ENCODE data around the gene CRYZL1.
"Not testable (repeated sequence)": the region's sequence is repeated elsewhere in the genome, so short reads cannot be mapped to it uniquely, and the experiment has no call there.

The CRYZL1 gene

DNA sequence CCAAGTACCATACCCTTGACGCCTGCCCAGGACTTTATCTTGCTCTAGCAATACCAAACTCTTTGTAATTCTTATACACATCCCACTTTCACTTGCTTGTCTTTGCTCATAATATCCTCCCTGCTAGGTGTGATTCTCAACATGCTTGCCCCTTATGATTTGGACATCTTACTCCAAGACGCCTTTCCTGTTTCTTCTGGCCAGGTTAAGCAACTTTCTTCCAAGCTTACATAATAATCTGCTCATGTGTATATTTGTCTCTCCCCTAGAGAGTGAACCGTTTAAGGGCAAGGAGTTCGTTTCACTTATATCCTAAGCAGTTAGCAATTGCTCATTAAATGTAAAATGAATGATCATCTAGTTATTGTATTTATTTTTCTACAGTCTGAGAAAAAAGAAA is 21.8 kb downstream of the CRYZL1 start:
- DNase-seq = no peak

DNA sequence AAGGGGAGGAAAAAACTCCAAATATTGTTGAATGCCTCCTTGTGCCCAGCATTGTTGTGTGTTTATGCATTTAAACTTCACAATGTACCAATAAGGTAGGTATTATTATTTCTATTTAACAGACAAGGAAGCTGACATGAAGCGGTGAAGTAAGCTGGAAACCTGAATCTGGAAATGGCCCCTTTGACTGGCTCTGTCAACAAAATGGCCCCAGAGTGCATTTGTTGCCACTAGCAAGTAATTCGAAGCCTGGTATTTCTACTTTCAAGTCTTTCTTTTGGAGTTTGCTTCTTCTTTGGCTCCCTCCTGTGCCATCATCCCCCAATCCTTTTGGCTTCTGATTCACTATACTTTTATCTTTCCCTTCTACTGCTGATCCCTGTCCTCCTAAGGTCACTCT is 23.1 kb downstream of the CRYZL1 start:
- DNase-seq = no peak

DNA sequence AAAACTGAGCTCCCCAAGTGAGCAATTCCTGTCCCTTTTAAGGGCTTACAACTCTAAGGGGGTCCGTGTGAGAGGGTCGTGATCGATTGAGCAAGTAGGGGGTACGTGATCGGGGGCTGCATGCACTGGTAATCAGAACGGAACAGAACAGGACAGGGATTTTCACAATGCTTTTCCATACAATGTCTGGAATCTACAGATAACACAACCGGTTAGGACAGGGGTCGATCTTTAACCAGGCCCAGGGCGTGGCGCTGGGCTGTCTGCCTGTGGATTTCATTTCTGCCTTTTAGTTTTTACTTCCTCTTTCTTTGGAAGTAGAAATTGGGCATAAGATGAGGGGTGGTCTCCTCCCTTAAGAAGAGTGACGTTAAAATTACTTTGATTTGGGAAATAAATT is 24.0 kb downstream of the CRYZL1 start:
- DNase-seq = not testable (repeated sequence)

DNA sequence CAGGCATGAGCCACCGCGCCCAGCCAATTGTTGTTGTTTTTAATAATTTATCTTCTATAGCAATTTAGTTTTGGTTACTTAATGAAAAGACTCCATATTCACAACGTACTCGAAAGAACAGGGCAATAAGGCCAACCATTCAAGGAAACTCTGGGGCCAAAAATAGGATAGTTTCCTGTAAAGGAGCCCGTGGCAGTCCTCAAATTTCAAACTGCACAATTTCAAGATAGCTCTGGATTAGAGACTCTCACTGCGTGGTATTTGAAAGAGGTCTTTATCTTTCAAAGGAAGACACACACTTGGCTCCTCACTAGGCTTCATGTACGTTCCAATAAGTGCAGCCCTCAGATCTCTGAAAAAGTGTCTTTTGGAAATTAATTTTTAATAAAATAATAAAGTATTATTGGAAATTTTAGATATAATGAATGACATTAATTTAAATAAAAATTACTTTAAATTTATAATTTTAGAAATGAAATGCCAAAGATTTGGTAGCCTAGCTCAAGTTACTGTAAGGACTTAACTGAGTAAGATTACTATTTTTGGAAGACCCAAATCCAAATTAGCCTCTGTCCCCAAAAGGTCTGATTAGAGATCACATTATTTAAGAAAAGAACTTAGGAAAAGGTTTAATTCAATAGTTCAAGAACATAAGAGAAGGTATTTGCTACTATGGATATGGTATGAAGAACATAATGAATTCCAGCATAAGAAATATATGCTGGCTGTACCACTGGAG is 30.4 kb downstream of the CRYZL1 start:
- DNase-seq = no peak

DNA sequence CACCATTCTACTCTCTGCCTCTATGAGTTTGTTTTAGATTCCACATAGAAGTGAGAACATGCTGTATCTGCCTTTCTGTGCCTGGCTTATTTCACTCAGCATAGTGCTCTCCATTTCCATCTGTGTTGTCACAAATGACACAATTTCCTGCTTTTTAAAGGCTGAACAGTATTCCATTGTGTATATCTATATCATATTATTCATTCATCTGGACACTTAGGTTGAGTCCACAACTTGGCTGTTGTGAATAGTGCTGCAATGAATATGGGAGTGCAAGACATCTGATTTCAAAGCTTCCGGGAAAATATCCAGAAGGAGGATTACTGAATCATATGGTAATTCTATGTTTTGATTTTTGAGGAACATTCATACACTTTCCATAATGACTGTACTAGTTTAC is 33.0 kb downstream of the CRYZL1 start:
- DNase-seq = no peak

DNA sequence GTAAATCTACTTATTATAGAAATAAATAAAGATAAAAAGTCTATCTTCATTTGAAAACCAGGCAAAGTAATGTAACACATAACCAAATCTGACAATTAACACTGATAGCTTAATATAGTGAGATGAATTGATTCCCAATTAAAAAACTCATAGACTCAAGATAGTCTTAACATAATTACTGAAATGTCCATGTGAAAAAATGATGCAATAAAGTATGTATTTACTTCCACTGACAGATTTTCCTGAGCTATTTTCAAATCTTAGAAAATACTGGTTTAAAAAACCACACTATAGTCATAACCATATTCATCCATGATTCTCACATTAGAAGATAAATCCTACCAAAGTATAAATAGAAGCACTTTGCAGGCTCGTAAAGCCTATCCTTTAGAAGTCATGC is 43.5 kb downstream of the CRYZL1 start:
- no peak for DNase-seq

DNA sequence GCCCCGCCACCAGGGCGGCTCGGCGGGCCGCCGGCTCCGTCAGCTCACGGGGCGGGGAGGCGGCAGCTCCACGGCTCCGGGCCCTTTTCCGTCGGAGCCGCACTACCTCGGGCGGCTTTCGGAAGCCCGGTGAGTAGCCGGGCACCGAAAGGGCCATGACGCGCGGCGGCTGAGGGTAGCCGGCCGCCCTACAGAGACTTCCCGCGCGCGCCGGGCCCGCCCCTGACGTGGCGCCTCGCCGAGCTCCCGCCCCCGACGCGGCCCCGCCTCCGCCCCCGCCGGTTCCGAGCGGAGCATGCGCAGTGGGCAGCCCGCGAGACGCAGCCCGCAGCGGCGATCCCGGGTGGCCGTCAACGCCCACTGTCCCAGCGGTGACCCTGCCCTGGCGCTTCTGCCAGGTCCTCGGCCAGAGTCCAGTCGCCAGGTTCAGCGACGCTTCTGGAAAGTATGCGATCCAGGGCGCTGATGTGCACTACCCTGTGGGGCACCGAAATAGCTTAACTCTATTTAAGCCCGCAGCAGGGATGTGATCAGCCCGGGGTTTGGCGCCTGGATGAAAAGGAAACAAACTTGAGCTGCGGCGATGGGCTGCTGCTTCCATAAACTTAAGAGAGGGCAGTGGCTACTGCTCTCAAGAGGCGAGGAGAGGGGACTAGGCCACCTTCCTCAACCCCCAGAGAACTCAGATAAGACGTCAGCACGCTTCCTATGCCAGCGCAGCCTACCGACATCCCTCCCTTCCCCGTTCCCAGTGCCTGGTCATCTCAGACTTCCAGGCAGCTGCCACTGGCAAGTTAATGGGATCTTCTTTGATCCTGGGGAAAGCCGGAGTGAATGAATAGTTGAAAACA is 52.8 kb downstream of the CRYZL1 start, which contains the start of gene DONSON:
Gene DONSON (minus strand): TSS at position 200 of the 851 bp plus-strand sequence. CDS start 43 bp downstream, at position 157.
- DNase-seq = peak; percentile 4

DNA sequence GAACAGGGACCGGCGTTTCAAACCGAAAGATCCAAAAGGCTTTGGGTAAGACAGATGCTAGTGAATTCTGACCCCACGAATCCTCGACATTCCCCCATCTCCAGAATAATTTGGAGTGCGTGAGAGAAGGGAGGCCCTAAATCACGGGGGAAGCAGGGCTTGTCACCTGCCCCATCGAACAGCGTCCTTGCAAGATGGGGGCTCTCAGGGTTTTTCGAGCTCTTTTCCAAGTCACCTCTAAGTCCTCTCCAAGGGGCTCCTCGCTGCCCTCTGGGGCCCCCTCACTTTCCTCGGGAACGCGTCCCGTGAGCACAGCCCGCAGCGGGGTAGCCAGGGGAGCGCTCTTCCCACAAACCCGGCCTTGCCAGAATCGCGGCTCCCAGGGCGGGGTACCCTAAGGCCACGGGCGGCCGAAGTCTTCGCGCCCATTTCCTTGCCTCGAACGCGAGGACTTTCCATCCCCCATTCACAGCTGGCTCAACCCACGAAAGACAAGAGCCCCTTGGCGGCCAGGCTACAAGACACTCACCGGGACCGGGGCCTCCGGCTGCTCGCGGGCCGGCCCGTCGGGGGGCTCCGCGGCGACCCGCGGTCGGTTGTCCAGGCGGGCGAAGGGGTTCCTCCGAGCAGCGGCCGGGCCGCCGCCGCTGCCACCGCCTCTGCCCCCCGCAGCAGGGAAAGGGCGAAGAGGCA is 53.6 kb downstream of the CRYZL1 start:
- no peak for DNase-seq

DNA sequence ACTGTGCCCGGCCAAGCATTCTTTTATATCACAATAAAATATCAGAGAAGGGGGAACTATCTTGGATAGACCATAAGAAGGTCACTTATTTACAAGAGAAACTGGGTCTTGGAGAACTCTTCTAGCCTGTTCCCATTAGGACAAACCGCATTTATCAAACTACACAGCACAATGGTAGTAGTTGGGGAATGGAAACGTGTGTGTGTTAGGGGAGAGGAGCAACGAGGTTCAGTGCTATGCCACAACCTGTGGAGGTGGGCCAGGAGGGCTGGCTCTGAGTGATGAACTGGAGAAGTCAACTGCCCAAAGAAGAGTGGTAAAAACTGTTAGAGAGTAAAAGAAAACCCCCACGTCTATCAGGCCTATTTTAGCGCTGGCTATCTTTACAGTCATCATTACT is 54.6 kb downstream of the CRYZL1 start:
- no peak for DNase-seq

DNA sequence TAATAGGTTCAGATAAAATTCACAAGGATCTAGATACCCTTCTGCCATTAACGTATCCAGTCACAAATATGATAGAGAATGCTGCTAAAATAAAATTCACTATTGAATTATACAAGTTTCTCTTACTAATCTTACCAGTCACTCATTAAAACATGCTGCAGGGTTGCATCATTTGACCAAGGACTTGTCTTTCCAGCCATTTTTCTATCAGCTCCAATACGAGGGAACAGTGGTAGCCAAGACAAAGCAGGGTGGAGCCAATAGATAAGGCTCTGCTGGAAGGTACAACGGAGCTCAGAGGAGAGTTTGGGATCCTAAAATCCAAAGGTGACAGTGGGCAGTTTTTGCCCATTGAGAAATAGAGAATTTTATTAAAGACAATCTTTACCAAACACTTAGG is 57.1 kb downstream of the CRYZL1 start:
- DNase-seq = no peak

DNA sequence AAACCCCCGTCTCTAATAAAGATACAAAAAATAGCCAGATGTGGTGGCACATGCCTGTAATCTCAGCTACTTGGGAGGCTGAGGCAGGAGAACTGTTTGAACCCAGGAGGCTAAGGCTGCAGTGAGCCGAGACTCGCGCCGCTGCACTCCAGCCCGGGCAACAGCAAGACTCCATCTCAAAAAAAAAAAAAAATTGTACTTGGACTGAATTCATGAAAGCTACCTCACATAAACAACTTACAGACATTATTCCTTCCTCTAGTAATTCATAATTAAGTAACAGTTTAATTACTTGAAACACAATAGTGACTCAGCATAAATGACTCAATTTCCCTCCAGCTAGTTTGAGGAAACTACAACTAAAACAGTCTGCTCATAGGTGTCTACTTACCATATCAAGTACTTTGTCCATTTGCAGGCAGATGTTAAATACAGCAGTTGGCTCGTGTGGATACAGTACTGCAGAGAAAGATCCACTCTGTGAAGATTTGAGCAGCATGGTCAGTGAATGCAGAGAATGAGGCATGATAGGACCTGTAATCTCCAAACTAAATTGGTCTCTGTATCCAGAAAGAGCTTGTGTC is 62.5 kb downstream of the CRYZL1 start:
- DNase-seq = no peak

DNA sequence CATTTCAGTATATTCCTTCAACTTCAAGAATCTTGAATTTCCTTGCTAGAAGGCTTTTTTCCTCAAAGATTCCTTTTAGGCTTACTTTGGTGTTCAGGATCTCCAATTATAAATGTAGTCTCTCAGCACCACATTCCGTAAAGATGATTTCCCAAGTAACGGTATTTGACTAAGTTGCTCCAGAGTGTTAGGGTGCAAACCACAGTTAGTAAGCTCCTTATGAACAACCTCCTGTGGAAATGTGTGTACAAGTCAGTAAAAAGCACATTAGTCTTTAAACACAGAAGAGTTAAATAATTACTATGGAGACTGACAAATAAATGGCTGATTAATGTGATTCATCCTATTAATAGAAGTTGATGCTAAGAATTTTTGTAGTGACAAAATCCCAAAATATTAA is 63.3 kb downstream of the CRYZL1 start:
- no peak for DNase-seq

DNA sequence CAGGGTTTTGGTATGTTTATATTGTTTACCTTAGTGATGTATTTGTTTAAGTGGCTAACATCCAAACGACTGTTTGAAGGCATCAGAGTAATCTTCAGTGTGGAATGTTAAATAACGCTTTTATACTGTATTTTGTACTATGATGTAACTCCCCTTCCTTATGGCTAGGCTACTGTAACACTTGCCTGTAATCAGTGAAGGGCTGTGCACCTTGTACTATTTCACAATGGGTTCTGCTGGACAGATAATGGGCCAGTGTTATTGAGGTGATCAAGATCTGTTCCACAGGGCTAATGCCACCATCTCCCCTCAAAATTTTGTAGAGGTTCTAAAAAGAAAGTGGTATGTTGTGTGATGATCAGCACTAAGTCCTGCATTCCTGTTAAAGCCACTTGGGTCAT is 64.8 kb downstream of the CRYZL1 start:
- DNase-seq = not testable (repeated sequence)

DNA sequence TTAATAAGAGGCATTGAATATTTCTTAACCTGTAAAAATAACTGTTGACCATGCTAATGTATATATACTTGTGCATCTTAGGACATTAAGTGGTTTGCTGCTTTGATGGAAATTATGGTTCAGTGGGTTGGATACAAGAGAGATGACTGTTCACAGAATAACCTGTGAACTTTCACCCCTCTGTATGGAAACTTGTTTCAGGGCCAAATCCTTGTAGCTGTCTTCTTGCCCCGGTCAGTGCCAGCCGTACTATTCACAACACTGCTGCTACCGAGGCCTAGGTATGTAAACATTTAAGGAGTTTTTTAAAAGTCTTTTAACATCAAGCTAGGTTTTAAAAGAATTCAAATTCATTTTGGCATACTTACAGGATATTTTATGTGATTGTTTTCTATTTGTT is 69.2 kb downstream of the CRYZL1 start:
- no peak for DNase-seq

DNA sequence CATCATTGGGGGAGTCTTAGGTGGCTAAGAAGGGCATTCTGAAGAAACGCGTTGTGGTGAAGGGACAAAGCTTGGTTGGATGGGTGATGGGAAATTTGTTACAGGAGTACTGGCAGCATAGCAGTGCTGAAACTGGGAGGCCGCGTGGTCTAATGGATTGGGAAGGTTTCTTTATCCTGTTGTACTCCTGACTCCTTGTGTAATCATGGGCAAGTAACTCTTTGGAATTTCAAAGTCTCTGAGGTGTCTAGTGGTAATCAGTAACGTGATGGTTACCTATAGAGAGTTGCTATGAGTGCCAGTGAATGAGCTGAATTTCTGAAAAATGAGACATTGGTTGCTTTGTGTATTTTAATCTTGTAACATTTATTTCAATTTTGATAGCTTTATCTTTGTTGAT is 71.5 kb downstream of the CRYZL1 start:
- DNase-seq = no peak

DNA sequence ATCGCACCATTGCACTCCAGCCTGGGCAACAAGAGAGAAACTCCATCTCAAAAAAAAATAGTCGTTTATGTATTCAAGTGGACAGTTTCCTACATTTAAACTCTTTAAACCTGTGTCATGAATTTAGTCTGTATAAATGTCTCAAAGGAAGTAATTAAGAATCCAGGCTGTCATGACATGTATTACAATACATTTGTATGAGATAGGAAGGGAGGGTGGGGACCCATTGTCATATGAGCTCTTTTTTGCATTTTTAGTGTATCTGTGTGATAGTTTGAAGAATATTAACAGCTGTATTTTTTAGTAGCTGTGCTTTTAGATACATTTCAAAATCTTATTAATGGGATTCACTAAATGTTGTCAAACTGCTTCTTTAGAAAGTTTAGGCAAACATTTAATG is 73.1 kb downstream of the CRYZL1 start:
- no peak for DNase-seq

DNA sequence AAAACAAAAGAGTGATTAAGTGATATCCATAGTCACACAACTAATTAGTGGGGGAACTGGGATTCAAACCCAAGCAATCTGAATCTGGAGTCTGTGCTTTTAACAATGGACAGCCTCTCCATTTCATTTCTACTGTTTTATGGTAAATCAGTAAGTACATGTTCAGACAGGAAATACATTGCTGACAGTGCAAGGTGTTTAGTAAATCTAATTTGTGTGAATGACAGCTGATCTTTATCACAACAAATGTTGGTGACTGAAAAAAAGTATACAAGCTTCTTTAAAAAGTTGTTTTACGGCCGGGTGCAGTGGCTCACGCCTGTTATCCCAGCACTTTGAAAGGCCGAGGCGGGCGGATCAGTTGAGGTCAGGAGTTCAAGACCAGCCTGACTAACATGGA is 73.6 kb downstream of the CRYZL1 start:
- no peak for DNase-seq

DNA sequence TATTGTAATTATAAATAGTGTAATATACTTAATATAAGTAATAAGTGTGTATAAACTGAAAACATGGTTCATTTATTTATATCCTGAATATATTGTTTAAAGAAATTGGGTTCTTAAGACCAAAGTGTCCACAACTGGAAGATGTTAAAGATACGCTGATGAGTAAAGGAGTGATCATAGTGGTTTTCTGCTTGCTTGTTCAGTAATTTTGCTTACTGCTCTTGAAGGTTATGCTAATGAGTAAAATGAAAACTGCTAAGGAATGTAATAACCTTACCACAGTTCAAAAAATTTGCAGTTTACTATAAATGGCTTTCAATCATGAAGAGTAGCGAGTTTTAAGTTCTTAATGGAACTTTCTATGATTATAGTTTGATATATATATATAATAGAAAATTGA is 75.0 kb downstream of the CRYZL1 start:
- DNase-seq = no peak

DNA sequence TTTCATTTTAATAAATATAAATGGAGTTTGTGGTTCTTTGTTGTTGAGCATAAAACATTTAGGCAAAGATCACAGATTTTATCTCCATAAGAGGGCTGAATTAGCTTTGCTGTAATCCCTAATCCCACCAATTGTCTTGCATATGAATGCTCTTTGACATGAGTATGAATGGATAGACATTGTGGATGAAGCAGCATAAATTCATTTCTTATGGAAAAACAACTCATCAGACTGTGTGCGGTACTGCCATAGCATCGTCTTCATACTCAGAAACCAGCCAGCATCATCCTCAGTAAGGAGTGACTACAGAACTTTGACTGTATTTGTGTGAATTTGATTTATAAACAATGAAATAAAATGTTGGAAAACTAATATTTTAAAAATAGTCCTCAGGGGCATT is 79.2 kb downstream of the CRYZL1 start:
- no peak for DNase-seq

DNA sequence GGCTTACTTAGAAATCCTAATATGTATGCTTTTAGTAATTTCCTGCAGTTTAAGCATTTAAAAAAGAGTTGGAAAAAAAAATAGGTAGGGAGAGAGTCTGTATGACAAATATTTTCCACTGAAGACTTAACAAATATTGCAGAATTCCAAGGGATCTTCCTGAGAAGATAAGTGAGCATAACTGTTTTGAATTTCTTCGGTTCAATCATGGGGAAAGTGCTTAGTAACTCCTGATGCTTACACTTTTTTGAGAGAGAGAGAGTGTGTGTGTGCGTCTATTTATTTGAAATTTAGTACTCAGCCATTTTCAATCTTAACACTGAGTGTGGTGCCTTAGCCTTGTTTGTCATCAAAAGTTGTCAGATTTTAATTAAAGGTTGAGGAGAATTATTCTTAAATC is 80.2 kb downstream of the CRYZL1 start:
- no peak for DNase-seq

DNA sequence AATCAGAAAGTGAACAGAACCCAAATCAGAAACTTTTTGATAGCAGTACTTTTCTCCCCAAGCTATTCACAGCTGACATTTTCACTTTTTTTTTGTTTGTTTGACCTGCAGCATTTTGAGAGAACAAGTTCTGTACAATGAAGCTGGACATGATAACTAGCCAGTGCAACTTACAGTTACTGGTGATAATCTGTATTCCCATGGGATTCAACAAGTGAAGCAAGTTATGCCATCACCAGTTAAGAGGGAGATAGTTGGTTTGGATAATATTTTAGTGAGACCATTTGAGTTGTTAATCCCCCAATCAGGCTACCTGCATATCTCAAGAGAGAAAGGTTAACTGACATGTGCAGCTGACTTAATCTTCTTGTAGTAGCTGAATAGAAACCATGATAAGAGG is 80.6 kb downstream of the CRYZL1 start:
- DNase-seq = no peak

DNA sequence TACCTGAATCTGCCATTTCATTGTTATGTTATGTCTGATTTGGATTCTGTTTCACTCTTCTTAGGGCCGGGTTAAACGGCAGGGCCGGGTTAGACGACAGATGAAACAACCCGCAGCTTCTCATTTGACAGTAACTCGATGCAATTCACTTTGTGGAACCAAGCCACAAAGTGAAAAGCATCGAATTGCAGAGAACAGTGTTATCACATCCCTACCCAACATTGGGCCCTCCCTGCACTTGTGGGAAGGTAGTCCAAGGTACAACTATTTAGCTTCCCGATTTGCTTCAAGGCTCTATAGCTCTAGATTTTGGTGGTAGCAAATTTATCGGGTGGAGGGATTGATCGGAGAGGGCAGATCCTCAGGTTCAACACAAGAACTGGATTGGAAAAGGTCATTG is 81.7 kb downstream of the CRYZL1 start:
- no peak for DNase-seq

DNA sequence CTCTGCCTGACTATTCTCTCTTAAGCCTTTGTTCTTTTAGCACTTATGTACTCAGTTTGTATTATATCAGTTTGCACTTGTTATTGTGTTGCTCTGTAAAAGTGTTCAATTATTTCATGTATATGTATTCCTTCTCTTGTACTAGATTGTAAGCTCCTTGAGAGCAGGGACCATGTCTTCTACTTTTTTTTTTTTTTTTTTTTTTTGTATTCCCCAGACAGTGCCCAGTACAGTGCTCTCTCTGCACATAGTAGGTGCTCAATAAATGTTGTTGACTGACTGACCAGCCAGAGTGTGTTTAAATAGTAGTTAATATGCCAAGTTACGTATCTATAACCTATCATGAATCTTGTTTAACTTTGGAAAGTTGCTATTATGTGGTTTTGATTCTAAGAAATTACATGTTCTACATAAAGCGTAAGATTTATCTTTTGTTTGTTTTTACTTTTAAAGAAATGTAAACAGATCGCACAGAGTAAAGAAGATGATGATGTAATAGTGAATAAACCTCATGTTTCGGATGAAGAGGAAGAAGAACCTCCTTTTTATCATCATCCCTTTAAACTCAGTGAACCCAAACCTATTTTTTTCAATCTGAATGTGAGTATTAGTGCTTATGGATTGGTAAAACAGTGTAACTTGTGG is 82.6 kb downstream of the CRYZL1 start:
- no peak for DNase-seq

Measured in NCI-H2081 treated with DMSO at 0.1 percent for 48 hours (cell line).